ENCODE results near the gene PLXNA3.

PLXNA3 gene

DNA sequence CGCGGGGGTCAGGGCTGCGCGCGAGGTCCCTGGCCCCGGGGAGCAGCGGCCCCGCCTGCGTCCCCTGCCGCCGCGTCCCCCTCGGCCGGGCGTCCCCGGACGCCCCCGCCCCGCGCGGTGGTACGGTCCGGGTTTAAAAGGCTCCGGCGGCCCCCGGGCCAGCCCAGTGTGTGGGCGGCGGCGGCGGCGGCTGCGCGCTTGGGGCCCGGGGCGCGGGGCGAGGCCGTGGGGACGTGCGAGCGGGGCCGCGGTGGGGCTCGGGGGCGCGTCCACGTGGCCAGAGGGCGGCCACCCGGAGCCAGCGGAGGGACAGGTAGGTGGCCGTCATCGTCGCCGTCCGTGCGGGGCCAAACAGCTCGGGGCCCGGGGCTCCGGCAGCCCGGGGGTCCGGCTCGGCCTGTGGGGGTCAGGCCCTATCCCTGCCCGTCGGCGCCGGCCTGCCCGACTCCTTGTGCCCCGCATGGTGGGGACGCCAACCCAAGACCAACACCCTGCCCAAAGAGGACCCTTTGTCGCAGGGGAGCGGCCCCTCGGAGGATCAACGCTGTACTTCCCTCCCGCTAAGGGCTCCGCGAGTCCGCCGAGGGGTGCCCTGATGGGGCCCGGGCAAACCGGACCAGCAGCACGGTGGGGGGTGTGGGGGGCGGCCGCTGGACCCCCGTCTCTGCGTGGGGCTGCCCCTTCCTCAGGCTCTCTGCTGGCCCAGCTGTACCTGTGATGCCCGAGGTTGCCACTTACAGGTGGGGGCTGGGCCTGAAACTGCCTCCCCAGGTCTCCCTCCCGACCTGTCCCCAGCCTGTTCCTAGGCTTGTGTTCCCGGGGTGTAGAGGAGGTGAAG is at the start of gene PLXNA3:
PLXNA3 (plus strand) TSS at position 166 of the 838 bp plus-strand sequence. CDS start 1,903 bp downstream, outside the sequence.
- Histone ChIP-seq H3K36me3 (ENCODE audit: control insufficient read depth in 2 of 2, insufficient read depth in 2 of 2, low read length in 2 of 2) (peaks cover 0 to 6% of the 10 kb centered on the region in 2 donors), H3K4me3 (ENCODE audit: low read length in 2 of 2) (peak within 1 kb of the TSS; percentile 59 to 67), H3K4me1 (ENCODE audit: control insufficient read depth in 2 of 2, insufficient read depth in 2 of 2, low read length in 2 of 2) (peaks cover 5 to 6% of the 10 kb centered on the region in 2 donors), H3K9ac (ENCODE audit: low read depth in 1 of 2, low read length in 2 of 2) (peak within 1 kb of the TSS; percentile 56 to 79), H3K9me3 (ENCODE audit: control insufficient read depth in 2 of 2, low read length in 2 of 2) (no peaks in the 10 kb centered on the region), H3K27ac (ENCODE audit: low read depth in 2 of 2, low read length in 2 of 2) (peak within 1 kb of the TSS; percentile 38 to 41), H3K27me3 (ENCODE audit: control insufficient read depth in 2 of 2, insufficient read depth in 2 of 2, low read length in 2 of 2) (no peaks in the 10 kb centered on the region)

DNA sequence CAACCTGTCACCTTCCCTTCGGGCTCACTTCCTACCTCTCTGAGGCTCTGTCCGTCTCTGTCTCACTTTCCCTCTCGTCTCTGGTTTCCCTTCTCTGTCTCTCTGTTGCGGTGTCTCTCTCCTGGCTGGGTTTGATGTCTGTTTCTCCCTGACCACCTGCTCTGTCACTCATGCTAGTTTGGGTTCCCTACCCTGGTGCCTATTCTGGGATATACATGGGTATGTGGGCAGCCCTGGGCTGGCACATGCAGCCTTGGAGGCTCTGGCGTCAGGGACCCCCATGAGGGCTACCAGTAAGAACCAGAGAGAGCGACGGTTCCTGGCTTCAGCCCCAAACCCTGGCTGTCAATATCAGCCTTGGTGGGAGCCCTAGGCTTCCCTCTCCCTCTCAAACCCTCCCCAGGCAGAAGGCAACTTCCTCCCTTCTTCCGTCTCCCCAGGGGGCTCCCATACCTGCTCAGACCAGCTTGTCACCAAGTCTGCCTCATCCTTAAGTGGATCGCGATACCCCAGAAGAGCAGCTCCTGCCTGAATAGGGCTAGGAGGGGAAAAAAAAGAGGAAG is 49.3 kb upstream of the PLXNA3 start:
- H3K36me3 ChIP-seq (ENCODE audit: control insufficient read depth in 2 of 2, insufficient read depth in 2 of 2, low read length in 2 of 2), result no peaks in the 10 kb centered on the region
- peaks cover 13 to 20% of the 10 kb centered on the region in 2 donors for H3K4me1 ChIP-seq (ENCODE audit: control insufficient read depth in 2 of 2, insufficient read depth in 2 of 2, low read length in 2 of 2)
- peaks cover 0 to 3% of the 10 kb centered on the region in 2 donors for H3K27me3 ChIP-seq (ENCODE audit: control insufficient read depth in 2 of 2, insufficient read depth in 2 of 2, low read length in 2 of 2)
- peak overlapping the region; percentile 62 to 67 for H3K4me3 ChIP-seq (ENCODE audit: low read length in 2 of 2)
- peak overlapping the region; percentile 81 to 86 for H3K27ac ChIP-seq (ENCODE audit: low read depth in 2 of 2, low read length in 2 of 2)
- H3K9me3 ChIP-seq (ENCODE audit: control insufficient read depth in 2 of 2, low read length in 2 of 2), result no peaks in the 10 kb centered on the region
- H3K9ac ChIP-seq (ENCODE audit: low read depth in 1 of 2, low read length in 2 of 2), result peak overlapping the region; percentile 38 to 68

DNA sequence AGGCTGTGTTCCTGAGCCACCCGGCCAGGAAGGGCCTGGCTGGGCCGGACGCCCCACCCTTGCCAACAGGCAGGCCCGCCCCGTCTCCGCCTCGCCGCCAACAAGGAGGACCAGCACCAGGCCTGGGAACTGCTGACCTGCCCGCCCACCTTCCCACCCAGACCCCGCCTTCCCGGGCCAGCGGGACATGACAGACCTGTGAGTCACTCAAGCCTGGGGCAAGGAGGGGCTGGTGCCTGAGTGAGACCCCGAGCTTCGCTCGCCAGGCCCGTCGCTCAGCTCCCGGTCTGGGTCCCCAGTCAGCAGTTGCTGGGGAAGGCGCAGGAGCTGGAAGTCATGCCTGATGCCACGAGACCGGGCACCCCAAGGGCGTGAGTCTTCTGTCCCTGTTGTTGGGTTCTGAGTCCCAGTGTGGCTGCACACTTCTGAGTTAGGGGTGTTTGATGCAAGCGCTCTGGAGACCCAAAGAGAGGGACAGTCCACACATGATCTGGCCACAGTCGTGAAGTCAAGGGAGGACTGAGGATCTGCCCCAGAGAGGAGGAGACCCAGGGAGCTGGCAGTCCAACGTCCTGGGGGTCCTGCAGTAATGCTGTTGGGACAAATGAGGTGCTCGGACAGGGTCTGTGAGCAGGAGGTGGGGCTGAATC is 48.7 kb upstream of the PLXNA3 start, which contains the start of gene DNASE1L1:
DNASE1L1 (minus strand) TSS at position 33 of the 650 bp plus-strand sequence. CDS start 3,686 bp downstream, outside the sequence.
- Histone ChIP-seq H3K9ac (ENCODE audit: low read depth in 1 of 2, low read length in 2 of 2) (peak within 1 kb of the TSS; percentile 61 to 68), H3K4me1 (ENCODE audit: control insufficient read depth in 2 of 2, insufficient read depth in 2 of 2, low read length in 2 of 2) (peaks cover 13 to 20% of the 10 kb centered on the region in 2 donors), H3K9me3 (ENCODE audit: control insufficient read depth in 2 of 2, low read length in 2 of 2) (no peaks in the 10 kb centered on the region), H3K36me3 (ENCODE audit: control insufficient read depth in 2 of 2, insufficient read depth in 2 of 2, low read length in 2 of 2) (no peaks in the 10 kb centered on the region), H3K27me3 (ENCODE audit: control insufficient read depth in 2 of 2, insufficient read depth in 2 of 2, low read length in 2 of 2) (peaks cover 0 to 3% of the 10 kb centered on the region in 2 donors), H3K27ac (ENCODE audit: low read depth in 2 of 2, low read length in 2 of 2) (peak within 1 kb of the TSS; percentile 81 to 86), H3K4me3 (ENCODE audit: low read length in 2 of 2) (peak within 1 kb of the TSS; percentile 62 to 67)

DNA sequence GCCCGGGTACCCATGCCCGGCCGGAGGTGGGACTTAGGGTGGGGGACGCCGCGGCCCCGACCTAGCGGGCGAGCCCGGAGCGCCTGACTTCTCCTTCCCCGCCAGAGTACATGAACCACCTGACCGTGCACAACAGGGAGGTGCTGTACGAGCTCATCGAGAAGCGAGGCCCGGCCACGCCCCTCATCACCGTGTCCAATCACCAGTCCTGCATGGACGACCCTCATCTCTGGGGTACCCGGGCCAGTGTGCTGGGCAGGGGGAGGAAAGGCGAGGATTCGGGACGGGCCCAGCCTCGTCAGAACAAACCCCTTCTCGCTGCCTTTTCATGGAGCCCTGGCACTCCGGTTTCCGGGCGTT is 46.1 kb upstream of the PLXNA3 start:
- peaks cover 0 to 3% of the 10 kb centered on the region in 2 donors for H3K27me3 ChIP-seq (ENCODE audit: control insufficient read depth in 2 of 2, insufficient read depth in 2 of 2, low read length in 2 of 2)
- no peaks in the 10 kb centered on the region for H3K9me3 ChIP-seq (ENCODE audit: control insufficient read depth in 2 of 2, low read length in 2 of 2)
- H3K27ac ChIP-seq (ENCODE audit: low read depth in 2 of 2, low read length in 2 of 2), result peak overlapping the region; percentile 87 to 89
- peaks cover 13 to 20% of the 10 kb centered on the region in 2 donors for H3K4me1 ChIP-seq (ENCODE audit: control insufficient read depth in 2 of 2, insufficient read depth in 2 of 2, low read length in 2 of 2)
- H3K36me3 ChIP-seq (ENCODE audit: control insufficient read depth in 2 of 2, insufficient read depth in 2 of 2, low read length in 2 of 2), result no peaks in the 10 kb centered on the region
- peak overlapping the region; percentile 71 to 76 for H3K4me3 ChIP-seq (ENCODE audit: low read length in 2 of 2)
- H3K9ac ChIP-seq (ENCODE audit: low read depth in 1 of 2, low read length in 2 of 2), result peak overlapping the region; percentile 70 to 85

DNA sequence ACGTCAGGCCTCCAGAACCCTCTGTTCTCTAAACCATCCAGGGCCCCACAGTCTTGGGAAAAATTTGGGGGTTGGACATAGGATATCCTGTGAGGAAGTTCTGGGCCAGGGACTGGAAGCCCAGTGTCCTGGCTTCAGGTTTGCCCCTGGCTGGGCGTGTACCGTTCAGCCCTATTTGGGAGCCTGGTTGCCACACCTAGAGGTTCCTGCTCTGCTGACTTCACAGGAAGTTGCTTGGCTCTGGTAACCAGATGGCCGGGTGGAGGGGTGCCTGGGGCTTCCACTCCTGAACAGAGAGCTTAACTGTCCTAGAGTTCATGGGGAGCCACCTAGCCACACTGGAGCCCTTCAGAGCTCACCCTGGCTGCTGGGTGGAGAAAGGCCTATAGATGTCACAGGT is 45.6 kb upstream of the PLXNA3 start:
- Histone ChIP-seq H3K9me3 (ENCODE audit: control insufficient read depth in 2 of 2, low read length in 2 of 2) (no peaks in the 10 kb centered on the region), H3K4me3 (ENCODE audit: low read length in 2 of 2) (peak overlapping the region in 1 of 2 donors; percentile 76), H3K36me3 (ENCODE audit: control insufficient read depth in 2 of 2, insufficient read depth in 2 of 2, low read length in 2 of 2) (no peaks in the 10 kb centered on the region), H3K9ac (ENCODE audit: low read depth in 1 of 2, low read length in 2 of 2) (peak overlapping the region; percentile 70 to 85), H3K27ac (ENCODE audit: low read depth in 2 of 2, low read length in 2 of 2) (peak overlapping the region; percentile 87 to 89), H3K4me1 (ENCODE audit: control insufficient read depth in 2 of 2, insufficient read depth in 2 of 2, low read length in 2 of 2) (peaks cover 13 to 20% of the 10 kb centered on the region in 2 donors), H3K27me3 (ENCODE audit: control insufficient read depth in 2 of 2, insufficient read depth in 2 of 2, low read length in 2 of 2) (peaks cover 0 to 3% of the 10 kb centered on the region in 2 donors)

DNA sequence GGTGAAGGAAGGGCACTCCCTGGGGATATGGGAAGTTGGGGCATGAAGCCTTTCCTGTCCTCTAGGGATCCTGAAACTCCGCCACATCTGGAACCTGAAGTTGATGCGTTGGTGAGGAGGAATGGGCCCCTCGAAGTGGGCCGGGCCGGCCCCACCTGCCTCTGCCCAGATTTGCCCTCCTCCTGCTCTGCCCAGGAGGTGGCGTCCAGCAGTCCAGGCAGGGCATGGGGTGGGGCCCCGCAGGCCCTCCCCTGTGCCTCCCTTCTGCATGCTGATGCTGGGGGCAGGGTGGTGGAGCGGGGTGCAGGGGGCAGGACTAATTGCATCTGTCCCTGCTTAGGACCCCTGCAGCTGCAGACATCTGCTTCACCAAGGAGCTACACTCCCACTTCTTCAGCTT is 44.9 kb upstream of the PLXNA3 start:
- Histone ChIP-seq H3K4me3 (ENCODE audit: low read length in 2 of 2) (no peak overlapping the region), H3K9ac (ENCODE audit: low read depth in 1 of 2, low read length in 2 of 2) (no peak overlapping the region), H3K36me3 (ENCODE audit: control insufficient read depth in 2 of 2, insufficient read depth in 2 of 2, low read length in 2 of 2) (no peaks in the 10 kb centered on the region), H3K27ac (ENCODE audit: low read depth in 2 of 2, low read length in 2 of 2) (peak overlapping the region; percentile 87 to 89), H3K27me3 (ENCODE audit: control insufficient read depth in 2 of 2, insufficient read depth in 2 of 2, low read length in 2 of 2) (peaks cover 0 to 3% of the 10 kb centered on the region in 2 donors), H3K4me1 (ENCODE audit: control insufficient read depth in 2 of 2, insufficient read depth in 2 of 2, low read length in 2 of 2) (peaks cover 12 to 20% of the 10 kb centered on the region in 2 donors), H3K9me3 (ENCODE audit: control insufficient read depth in 2 of 2, low read length in 2 of 2) (no peaks in the 10 kb centered on the region)

DNA sequence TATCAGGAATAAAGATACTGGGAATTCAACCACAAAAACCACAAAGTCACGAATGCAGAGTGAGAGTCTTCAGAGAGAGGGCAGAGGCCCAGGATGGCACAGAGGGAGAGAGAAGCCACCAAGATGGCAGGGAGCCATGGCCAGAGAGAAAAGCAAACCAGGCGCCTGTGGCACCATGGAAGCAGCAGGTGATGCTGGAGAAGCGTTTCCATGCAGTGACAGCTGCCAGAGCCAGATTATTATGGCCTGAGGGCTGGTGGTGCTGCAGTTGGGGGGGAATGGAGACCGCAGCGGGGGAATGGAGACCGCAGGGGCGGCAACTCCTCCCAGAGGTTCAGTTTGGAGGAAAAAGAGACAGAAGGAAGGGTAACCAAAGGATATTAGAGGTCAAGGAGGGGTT is 40.9 kb upstream of the PLXNA3 start:
- Histone ChIP-seq H3K9ac (ENCODE audit: low read depth in 1 of 2, low read length in 2 of 2) (no peak overlapping the region), H3K4me1 (ENCODE audit: control insufficient read depth in 2 of 2, insufficient read depth in 2 of 2, low read length in 2 of 2) (peaks cover 6 to 8% of the 10 kb centered on the region in 2 donors), H3K27ac (ENCODE audit: low read depth in 2 of 2, low read length in 2 of 2) (no peak overlapping the region), H3K4me3 (ENCODE audit: low read length in 2 of 2) (no peak overlapping the region), H3K36me3 (ENCODE audit: control insufficient read depth in 2 of 2, insufficient read depth in 2 of 2, low read length in 2 of 2) (no peaks in the 10 kb centered on the region), H3K27me3 (ENCODE audit: control insufficient read depth in 2 of 2, insufficient read depth in 2 of 2, low read length in 2 of 2) (peaks cover 0 to 3% of the 10 kb centered on the region in 2 donors), H3K9me3 (ENCODE audit: control insufficient read depth in 2 of 2, low read length in 2 of 2) (no peaks in the 10 kb centered on the region)

DNA sequence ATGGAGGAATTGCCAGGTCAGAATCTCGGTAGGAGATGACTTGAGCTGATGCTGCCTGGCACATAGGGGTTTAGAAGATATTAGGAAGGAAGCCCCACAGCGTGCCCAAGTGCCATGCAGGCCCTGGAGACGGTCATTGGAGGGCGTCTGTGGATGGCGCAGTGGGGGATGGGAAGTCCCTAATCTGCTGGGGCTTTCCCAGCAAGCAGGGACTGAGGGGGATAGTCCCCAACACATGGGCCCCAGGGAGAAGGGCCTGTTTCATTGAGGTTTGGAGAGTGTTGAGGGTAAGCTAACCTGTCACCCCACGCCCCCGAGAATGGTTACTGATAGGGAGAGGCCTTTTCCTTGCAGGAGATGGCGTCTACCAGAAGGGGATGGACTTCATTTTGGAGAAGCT is 38.9 kb upstream of the PLXNA3 start:
- H3K4me1 ChIP-seq (ENCODE audit: control insufficient read depth in 2 of 2, insufficient read depth in 2 of 2, low read length in 2 of 2), result no peaks in the 10 kb centered on the region
- H3K27ac ChIP-seq (ENCODE audit: low read depth in 2 of 2, low read length in 2 of 2), result no peak overlapping the region
- H3K36me3 ChIP-seq (ENCODE audit: control insufficient read depth in 2 of 2, insufficient read depth in 2 of 2, low read length in 2 of 2), result no peaks in the 10 kb centered on the region
- no peak overlapping the region for H3K4me3 ChIP-seq (ENCODE audit: low read length in 2 of 2)
- no peak overlapping the region for H3K9ac ChIP-seq (ENCODE audit: low read depth in 1 of 2, low read length in 2 of 2)
- no peaks in the 10 kb centered on the region for H3K27me3 ChIP-seq (ENCODE audit: control insufficient read depth in 2 of 2, insufficient read depth in 2 of 2, low read length in 2 of 2)
- no peaks in the 10 kb centered on the region for H3K9me3 ChIP-seq (ENCODE audit: control insufficient read depth in 2 of 2, low read length in 2 of 2)

- Histone ChIP-seq H3K4me1 (ENCODE audit: control insufficient read depth in 2 of 2, insufficient read depth in 2 of 2, low read length in 2 of 2) (no peaks in the 10 kb centered on the region), H3K27me3 (ENCODE audit: control insufficient read depth in 2 of 2, insufficient read depth in 2 of 2, low read length in 2 of 2) (no peaks in the 10 kb centered on the region), H3K4me3 (ENCODE audit: low read length in 2 of 2) (no peak overlapping the region), H3K36me3 (ENCODE audit: control insufficient read depth in 2 of 2, insufficient read depth in 2 of 2, low read length in 2 of 2) (no peaks in the 10 kb centered on the region), H3K9me3 (ENCODE audit: control insufficient read depth in 2 of 2, low read length in 2 of 2) (no peaks in the 10 kb centered on the region), H3K9ac (ENCODE audit: low read depth in 1 of 2, low read length in 2 of 2) (no peak overlapping the region), H3K27ac (ENCODE audit: low read depth in 2 of 2, low read length in 2 of 2) (no peak overlapping the region)
These were observed 38.2 kb upstream of the PLXNA3 start for GRCh38 chrX:154419688-154420401.
